Sigmoid colon (tissue), 7 donors: Measurements from ENCODE around the gene MYLK4. TPM values are rescaled to one million over a fixed set of nuclear protein-coding genes. Genes with fewer than 3 reads are reported as not detected.
A peak's percentile ranks its signal among the peaks of the same experiment; 100 is the strongest.

Experiments
- DNase-seq: peaks from one replicate; pipeline ENCODE4 v3.0.0-alpha.2; 2019
- H3K27ac ChIP-seq, 4 donors: fragments of 200-600 bp; sonication (generic); one replicate each; pipeline ENCODE4 v1.5.1; 2016 to 2019; ENCODE audit warnings: mild to moderate bottlenecking in 1 of 4
- H3K27me3 ChIP-seq, 3 donors: fragments of 200-600 bp; sonication (generic); one replicate each; pipeline ENCODE4 v1.5.1; 2019; ENCODE audit warnings: mild to moderate bottlenecking in 1 of 3
- H3K36me3 ChIP-seq, 4 donors: fragments of 200-600 bp; sonication (generic); one replicate each; pipeline ENCODE4 v1.5.1; 2016 to 2019
- H3K4me1 ChIP-seq, 4 donors: fragments of 200-600 bp; sonication (generic); one replicate each; pipeline ENCODE4 v1.5.1; 2017 to 2019
- H3K4me3 ChIP-seq, 4 donors: fragments of 200-600 bp; sonication (generic); one replicate each; pipeline ENCODE4 v1.5.1; 2017 to 2019; ENCODE audit warnings: mild to moderate bottlenecking in 2 of 4, moderate library complexity in 1 of 4
- H3K9me3 ChIP-seq, 4 donors: fragments of 200-600 bp in 3 of 4; sonication (generic) in 3 of 4; one replicate each; pipeline versions ENCODE4 v1.5.1 to v1.6.1; 2013 to 2019
- EP300 ChIP-seq, 4 donors: sonication (generic); formaldehyde crosslinking; IDR thresholded peaks; one replicate each; pipeline ENCODE4 v1.6.1; 2017; ENCODE audit warnings: antibody characterized with exemption in 4 of 4
- POLR2A ChIP-seq, 2 donors: fragments of 450-650 bp; IDR thresholded peaks; one replicate each; pipeline ENCODE4 v1.6.1; 2016; ENCODE audit warnings: antibody characterized with exemption in 2 of 2, mild to moderate bottlenecking in 2 of 2, moderate library complexity in 2 of 2
- POLR2AphosphoS5 ChIP-seq, 4 donors: sonication (generic); formaldehyde crosslinking; IDR thresholded peaks; one replicate each; pipeline ENCODE4 v1.6.1; 2017; ENCODE audit warnings: antibody characterized with exemption in 4 of 4
- WGBS, 2 donors: extraction: QIAGEN DNeasy Blood & Tissue Kit; methylation state at CpG; one replicate each; pipeline ENCODE4 v1.1.7; 2013; 5-methylcytosine and 5-hydroxymethylcytosine counted together
- intact Hi-C: fragments of 100-400 bp; cut with DNase I; formaldehyde crosslinking; loops from one replicate; pipeline ENCODE4 v1.15.1; 2023
- polyA plus RNA-seq, 3 donors: library from polyadenylated mRNA; stranded (reverse); fragments of 200-250 nt; gene quantifications; one replicate each; pipeline ENCODE4 v1.2.3, GENCODE V29; 2013
- total RNA-seq, 4 donors: library from RNA; depleted of rRNA; stranded (reverse); fragments of >200 nt; gene quantifications; one replicate each; pipeline ENCODE4 v1.1.0, GENCODE V29; 2016
- TF ChIP-seq, protein P1 (sequence below), 4 experiments: fragments of 450-650 bp in 3 of 4; fragments of 200-600 bp in 1 of 4; IDR thresholded peaks; one replicate each; pipeline ENCODE4 v1.5.1; 2016 to 2019; ENCODE audit warnings: antibody characterized with exemption in 4 of 4, mild to moderate bottlenecking in 3 of 4, moderate library complexity in 2 of 4
- donor health status: healthy with polysubstance abuse.
- donor health status: Bipolar disorder and iron deficiency.
- donor health status: healthy.

Gene MYLK4
- total and polyA plus RNA-seq, 7 donors = under 0.01 to 1.1 (median 0.32) TPM; not detected in 1

DNA sequence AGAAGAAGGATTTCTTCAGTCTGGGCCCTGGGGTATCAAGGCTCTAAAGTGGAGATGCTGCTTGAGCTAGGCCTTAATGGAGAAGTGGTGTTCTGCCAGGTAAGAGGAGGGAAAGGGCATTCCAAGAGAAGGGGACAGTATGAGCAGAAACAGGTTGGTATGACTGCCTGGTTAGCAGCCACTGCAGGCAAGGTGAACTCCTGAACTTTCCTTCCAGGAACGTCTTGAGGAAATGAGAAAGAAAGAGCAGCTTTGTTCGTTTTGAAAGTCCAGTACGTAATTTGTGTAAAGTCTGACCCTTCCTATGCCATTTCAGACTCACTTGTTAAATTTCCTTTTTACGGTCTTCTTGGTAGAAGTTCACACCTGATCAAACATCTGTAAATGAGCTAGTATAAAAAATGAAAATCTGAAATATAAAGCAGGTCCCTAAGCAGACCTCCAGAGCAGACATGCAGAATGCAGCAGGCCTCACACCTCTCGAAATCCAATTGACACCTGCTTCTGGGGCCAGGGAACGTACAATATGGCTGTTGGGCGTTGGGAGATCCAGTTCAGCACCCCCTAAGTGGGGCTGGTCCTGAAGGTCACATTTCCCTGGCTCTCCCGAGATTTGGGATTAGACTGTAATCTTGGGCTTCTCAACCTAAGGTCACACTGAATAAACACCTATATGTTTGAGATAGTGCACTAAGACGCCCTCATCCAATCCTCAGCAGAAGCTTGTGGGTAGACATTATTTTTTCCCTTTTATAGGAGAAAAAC lies 33.6 kb downstream of the MYLK4 start:
- Histone ChIP-seq H3K27ac (no peak overlapping the region), H3K4me1 (peaks cover 0 to 35% (median 25%) of the 10 kb centered on the region in 4 donors), H3K36me3 (no peaks in the 10 kb centered on the region), H3K27me3 (no peaks in the 10 kb centered on the region), H3K4me3 (no peak overlapping the region), H3K9me3 (peaks cover 0 to 2% (median 0%) of the 10 kb centered on the region in 4 donors)
- DNase-seq = no peak
- intact Hi-C loops = no loop called here
- TF ChIP-seq EP300 (IDR thresholded peaks at IDR 0.05) (no peak), POLR2AphosphoS5 (IDR thresholded peaks at IDR 0.05) (no peak), POLR2A (IDR thresholded peaks at IDR 0.05) (no peak)
- TF ChIP-seq, protein P1, sequence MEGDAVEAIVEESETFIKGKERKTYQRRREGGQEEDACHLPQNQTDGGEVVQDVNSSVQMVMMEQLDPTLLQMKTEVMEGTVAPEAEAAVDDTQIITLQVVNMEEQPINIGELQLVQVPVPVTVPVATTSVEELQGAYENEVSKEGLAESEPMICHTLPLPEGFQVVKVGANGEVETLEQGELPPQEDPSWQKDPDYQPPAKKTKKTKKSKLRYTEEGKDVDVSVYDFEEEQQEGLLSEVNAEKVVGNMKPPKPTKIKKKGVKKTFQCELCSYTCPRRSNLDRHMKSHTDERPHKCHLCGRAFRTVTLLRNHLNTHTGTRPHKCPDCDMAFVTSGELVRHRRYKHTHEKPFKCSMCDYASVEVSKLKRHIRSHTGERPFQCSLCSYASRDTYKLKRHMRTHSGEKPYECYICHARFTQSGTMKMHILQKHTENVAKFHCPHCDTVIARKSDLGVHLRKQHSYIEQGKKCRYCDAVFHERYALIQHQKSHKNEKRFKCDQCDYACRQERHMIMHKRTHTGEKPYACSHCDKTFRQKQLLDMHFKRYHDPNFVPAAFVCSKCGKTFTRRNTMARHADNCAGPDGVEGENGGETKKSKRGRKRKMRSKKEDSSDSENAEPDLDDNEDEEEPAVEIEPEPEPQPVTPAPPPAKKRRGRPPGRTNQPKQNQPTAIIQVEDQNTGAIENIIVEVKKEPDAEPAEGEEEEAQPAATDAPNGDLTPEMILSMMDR (IDR thresholded peaks at IDR 0.05) = no peak
- 27 to 77% methylated on average over 9 of the region's 9 CpGs for WGBS, 2 donors

DNA sequence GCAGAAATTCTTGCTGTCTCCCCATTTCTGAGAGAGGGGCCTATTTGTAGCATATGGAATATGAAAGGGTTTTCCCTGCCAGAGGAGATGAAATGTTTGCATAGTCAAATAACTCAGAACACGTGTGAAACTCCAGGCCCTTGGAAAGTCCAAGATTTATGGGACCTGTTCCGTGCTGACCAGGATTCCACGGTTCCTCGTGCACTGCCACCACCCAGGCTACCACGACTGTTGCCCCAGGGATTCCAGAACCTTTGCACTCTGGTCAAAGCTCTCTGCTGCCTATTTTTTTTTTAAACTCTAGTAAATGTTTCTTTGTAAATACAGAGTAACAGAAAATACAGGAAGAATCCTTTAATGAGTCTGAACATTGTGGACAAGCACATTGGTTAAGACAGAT lies 35.0 kb downstream of the MYLK4 start:
- 18 to 64% methylated on average over 5 of the region's 5 CpGs for WGBS, 2 donors

DNA sequence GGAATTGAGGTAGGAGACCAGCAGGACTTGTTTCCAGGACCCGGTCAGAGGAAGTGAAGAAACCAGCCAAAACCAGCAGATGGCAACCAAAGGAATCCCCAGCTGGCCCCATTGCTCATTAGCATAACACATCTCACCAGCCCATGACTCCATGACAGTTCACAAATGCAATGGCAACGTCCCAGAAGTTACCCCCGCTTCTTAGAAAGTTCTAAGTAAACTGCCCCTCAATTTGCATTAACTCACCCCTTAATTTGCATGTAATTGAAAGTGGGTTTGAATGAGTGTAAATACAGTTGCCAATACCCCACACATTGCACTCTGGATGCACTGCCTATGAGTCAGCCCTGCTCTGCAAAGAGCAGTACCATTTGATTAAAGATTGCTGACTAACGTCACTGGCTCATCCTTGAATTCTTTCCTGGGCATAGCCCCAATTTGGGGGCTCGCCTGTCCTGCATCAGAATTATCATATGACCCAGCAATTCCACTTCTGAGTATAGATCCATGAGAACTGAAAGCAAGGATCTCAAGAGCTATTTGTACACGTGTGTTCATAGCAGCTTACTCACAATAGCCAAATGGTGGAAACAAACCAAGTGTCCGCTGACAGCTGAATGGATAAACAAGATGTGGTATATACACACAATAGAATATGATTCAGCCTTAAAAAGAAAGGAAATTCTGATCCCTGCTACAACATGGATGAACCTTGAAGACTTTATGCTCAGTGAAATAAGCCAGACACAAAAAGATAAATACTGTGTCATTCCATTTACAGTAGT lies 36.4 kb downstream of the MYLK4 start:
- no peak for DNase-seq
- 78 to 81% methylated on average over 7 of the region's 7 CpGs for WGBS, 2 donors
- H3K4me1 ChIP-seq = peaks cover 0 to 35% (median 25%) of the 10 kb centered on the region in 4 donors
- H3K36me3 ChIP-seq = no peaks in the 10 kb centered on the region
- H3K9me3 ChIP-seq = peaks cover 0 to 10% (median 0%) of the 10 kb centered on the region in 4 donors
- H3K4me3 ChIP-seq = no peak overlapping the region
- intact Hi-C loops = no loop called here
- peak overlapping the region in 3 of 4 donors; percentile 63 to 73 (median 69) for H3K27ac ChIP-seq
- no peaks in the 10 kb centered on the region for H3K27me3 ChIP-seq
- TF ChIP-seq POLR2AphosphoS5 (IDR thresholded peaks at IDR 0.05) = peak; percentile 26 to 78 (median 68)
- TF ChIP-seq EP300 (IDR thresholded peaks at IDR 0.05) = no peak

More for the DNA sequence above, 35.0 kb downstream of the MYLK4 start:
- H3K27ac ChIP-seq = peak overlapping the region in 3 of 4 donors; percentile 63 to 73 (median 69)
- peaks cover 0 to 35% (median 25%) of the 10 kb centered on the region in 4 donors for H3K4me1 ChIP-seq
- H3K4me3 ChIP-seq = no peak overlapping the region
- DNase-seq = no peak
- intact Hi-C loops = no loop called here
- TF ChIP-seq, protein P1 (IDR thresholded peaks at IDR 0.05) = no peak
- peak in 3 of 4 donors; percentile 45 to 57 (median 49) for TF ChIP-seq POLR2AphosphoS5 (IDR thresholded peaks at IDR 0.05)
- peak in 1 of 4 donors; percentile 27 for TF ChIP-seq EP300 (IDR thresholded peaks at IDR 0.05)
- no peak for TF ChIP-seq POLR2A (IDR thresholded peaks at IDR 0.05)
- no peaks in the 10 kb centered on the region for H3K27me3 ChIP-seq
- no peaks in the 10 kb centered on the region for H3K36me3 ChIP-seq
- H3K9me3 ChIP-seq = peaks cover 0 to 2% (median 0%) of the 10 kb centered on the region in 4 donors

DNA sequence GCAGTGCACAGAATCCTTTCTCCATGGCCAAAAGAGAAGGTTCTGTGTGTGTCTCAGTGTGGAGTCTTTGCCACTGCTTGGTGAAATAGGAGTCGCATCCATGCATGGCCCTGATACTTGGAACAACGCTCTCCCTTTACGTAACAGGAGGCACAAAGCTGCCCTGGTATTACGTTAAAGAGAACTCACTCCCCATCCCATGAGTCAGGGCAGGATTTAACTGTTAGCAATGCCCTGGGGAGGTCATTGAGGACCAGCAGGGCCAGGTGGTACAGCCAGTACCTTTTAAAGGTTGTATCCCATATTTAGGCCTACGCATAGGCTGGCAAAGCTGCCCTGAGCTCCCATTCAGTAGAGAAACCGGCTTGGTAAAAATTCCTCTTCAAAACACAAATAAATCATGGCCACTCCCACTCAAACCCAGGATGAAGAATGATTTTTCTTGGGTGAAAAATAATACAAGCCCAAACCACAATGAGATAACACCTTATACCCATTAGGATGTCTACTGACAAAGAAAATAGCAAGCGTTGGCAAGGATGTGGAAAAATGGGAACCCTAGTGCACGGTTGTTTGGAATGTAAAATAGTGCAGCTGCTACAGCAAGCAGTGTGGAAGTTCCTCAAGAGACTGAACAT lies 37.1 kb downstream of the MYLK4 start:
- Histone ChIP-seq H3K27me3 (no peaks in the 10 kb centered on the region), H3K4me3 (no peak overlapping the region), H3K4me1 (peaks cover 0 to 35% (median 25%) of the 10 kb centered on the region in 4 donors), H3K27ac (peak overlapping the region in 3 of 4 donors; percentile 63 to 73 (median 69)), H3K9me3 (peaks cover 0 to 10% (median 0%) of the 10 kb centered on the region in 4 donors), H3K36me3 (no peaks in the 10 kb centered on the region)
- TF ChIP-seq EP300 (IDR thresholded peaks at IDR 0.05) (no peak), POLR2AphosphoS5 (IDR thresholded peaks at IDR 0.05) (no peak), POLR2A (IDR thresholded peaks at IDR 0.05) (no peak)
- TF ChIP-seq, protein P1 (IDR thresholded peaks at IDR 0.05) = no peak
- DNase-seq = no peak
- 92 to 96% methylated on average over 8 of the region's 8 CpGs for WGBS, 2 donors
- intact Hi-C loops = no loop called here
